Measurements from ENCODE around the gene SON. TPM values are rescaled to one million over a fixed set of nuclear protein-coding genes. Genes with fewer than 3 reads are reported as not detected.

SON gene
- total RNA-seq, 4 donors from 2014 or later = 223 to 312 (median 267) TPM

DNA sequence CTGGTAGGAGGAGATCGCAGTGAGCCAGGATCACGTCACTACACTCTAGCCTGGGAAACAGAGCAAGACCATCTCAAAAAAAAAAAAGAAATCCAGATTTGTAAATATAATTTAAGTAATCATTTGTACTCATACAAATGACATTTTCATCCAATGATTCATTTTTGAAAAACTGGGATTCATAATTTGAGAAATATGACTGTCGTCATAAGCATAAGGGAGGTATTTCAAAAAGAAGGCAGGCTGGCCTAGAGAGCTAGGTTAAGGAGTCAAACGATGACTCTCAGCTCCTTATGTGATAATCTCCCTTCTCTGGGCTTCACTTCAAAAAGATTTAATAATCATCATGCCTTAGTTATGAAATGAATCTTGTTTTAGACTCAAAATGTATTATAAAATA is 3.2 kb upstream of the SON start:
- TF ChIP-seq, protein P1, sequence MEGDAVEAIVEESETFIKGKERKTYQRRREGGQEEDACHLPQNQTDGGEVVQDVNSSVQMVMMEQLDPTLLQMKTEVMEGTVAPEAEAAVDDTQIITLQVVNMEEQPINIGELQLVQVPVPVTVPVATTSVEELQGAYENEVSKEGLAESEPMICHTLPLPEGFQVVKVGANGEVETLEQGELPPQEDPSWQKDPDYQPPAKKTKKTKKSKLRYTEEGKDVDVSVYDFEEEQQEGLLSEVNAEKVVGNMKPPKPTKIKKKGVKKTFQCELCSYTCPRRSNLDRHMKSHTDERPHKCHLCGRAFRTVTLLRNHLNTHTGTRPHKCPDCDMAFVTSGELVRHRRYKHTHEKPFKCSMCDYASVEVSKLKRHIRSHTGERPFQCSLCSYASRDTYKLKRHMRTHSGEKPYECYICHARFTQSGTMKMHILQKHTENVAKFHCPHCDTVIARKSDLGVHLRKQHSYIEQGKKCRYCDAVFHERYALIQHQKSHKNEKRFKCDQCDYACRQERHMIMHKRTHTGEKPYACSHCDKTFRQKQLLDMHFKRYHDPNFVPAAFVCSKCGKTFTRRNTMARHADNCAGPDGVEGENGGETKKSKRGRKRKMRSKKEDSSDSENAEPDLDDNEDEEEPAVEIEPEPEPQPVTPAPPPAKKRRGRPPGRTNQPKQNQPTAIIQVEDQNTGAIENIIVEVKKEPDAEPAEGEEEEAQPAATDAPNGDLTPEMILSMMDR (IDR thresholded peaks at IDR 0.05; ENCODE audit: low read depth) = no peak

DNA sequence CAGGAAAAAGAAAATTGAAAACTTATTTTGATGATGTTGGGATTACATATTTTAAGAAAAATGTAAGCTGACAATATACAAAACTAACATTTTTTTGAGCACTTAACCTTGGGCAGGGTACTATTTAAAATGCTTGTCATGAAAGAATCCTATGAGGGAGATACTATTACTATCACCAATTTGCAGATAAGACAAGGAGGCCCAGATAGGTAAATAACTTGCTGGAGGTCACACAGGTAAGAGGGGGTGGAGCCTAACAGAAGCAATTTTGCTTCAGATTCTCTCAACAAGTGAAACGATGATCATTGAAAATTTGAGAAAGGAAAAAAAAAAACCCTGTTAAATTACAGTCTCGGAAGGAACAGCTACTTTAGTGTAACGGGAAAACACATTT is 2.1 kb upstream of the SON start:
- TF ChIP-seq, protein P1 (IDR thresholded peaks at IDR 0.05; ENCODE audit: low read depth) = no peak

DNA sequence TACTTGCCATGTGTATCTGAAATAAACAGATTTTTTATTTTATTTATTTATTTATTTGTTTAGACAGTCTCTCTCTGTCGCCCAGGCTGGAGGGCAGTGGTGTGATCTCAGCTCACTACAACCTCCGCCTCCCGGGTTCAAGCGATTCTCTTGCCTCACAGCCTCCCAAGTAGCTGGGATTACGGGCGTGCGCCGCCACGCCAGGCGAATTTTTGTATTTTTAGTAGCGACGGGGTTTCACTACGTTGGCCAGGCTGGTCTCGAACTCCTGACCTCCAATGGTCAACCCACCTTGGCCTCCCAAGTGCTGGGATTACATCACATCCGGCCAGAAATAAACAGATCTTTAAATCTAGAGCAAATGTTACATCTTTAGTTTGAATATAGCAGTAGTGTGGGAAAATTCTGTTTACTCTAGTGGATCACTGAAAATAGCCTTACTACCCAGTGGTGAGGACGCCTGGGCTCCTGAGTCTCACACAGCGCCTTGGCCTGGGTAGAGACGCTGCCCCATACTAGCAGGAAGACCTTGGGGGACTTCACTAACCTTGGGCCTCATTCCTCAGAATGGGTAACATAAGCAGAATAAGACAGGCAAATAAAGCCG is 1.6 kb upstream of the SON start:
- TF ChIP-seq, protein P1 (IDR thresholded peaks at IDR 0.05; ENCODE audit: low read depth) = no peak

DNA sequence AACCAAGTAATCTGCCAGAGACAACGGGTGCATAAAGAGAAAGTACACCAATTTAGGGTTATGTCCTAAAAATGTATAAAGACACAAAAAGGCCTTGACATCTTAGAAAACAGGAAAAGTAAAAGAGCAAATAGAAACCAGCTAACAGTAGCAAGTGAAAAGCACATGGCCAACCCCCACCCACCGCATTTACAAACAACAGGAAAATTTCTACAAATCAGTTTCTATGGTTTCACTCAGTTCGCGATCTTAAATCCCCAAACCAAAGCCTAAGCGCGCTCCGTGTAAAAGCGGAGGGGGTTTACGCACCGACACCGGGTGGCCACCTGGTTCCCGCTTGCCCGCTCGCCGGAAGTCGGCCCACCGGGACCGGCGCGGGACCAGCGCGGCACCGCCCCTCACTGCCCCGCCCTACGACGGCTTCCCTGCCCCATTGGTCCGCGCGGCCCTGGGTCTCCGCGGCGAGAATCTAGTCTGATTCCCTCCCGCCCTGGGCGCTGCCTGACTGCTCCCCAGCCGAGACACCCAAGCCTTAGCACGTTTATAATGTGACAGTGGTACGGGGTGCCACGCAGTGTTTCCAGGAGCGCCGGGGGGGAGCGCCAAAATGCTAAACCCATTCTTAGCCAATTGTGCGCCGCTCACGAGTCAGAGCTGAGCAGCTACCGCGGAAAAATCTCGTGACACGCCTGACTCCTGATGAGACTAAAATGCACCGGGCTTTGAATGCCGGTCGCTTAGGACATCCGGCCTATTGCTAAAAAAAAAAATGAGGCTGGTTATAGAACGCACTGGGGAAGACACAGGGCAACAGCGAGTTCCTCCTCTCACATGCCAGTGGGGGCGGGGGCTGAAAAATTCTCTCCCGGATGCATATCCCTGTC is 840 bp upstream of the SON start, which contains the start of gene GART:
TSS of gene GART (minus strand) at position 362 of the 884 bp plus-strand sequence. CDS start 2,802 bp downstream, outside the sequence.
- TF ChIP-seq, protein P1 (IDR thresholded peaks at IDR 0.05; ENCODE audit: low read depth) = no peak

DNA sequence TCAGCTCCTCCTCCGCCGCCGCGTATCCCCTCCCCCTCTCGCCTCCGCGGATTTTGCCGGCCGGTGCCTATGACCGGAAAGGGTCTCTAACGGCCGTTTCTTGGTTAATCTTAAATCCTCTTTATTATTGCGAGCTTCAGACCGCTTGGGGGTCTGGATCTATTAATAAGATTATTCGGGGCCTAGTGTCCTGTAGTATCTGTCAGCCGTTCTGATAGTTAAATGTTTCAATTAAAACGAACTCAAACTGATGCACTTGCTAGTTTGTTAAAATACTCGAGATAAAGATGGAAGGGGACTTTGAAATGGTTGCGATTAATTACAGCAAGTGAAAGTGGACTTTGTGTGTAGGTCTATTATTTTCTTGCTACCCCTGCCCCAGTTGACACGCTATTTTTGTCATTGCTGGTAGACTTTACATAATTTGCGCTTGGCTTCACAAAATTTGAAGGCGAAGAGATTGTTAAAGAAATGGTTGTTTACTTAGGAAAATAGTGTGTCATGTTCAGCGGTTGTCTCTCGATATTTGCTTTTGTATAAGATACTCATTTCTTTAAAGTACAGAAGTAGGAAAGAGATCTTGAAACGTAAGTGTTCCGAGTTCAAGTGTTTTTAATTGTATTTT is 779 bp downstream of the SON start:
- TF ChIP-seq, protein P1 (IDR thresholded peaks at IDR 0.05; ENCODE audit: low read depth) = no peak

DNA sequence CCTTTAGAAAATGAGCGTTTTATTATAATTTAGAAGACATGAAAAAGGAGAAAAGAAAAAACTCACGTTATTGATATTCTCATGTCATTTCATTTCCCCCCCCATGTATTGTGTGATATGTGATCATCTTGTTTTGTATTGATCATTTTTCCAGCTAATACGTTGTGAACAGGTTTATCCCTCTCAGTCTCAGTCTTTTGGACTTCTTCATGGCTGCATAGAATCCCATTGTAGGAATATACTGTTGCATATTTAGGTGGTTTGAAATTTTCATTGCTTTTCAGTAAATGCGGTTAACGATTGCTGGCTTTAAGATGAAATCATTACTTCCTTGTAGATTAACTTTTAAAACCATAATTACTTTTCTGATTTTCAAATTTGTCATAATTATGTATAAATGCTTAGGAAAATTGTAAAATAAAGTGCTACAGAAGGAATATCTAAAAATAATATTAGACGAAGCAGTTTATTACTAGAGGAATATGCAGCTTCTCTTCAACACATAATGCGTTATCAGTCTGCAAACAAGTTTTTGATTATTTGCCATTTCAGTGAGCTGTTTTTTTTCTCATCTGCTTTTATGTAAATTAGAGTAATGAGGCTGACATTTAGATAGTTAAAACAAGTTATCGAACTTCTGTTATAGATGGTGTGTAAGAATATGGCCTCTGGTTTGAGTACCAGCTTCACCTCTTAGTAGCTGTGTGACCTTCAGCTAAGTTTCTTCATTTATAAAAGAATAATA is 1.8 kb downstream of the SON start:
- TF ChIP-seq, protein P1 (IDR thresholded peaks at IDR 0.05; ENCODE audit: low read depth) = no peak

All from subcutaneous adipose tissue (tissue), 4 donors.